ENCODE measurements around the gene PCNT. TPM values are rescaled to one million over a fixed set of nuclear protein-coding genes. Genes with fewer than 3 reads are reported as not detected.

The PCNT gene
- total RNA-seq, 1 donor from 2014 or later, result 39.9 TPM

DNA sequence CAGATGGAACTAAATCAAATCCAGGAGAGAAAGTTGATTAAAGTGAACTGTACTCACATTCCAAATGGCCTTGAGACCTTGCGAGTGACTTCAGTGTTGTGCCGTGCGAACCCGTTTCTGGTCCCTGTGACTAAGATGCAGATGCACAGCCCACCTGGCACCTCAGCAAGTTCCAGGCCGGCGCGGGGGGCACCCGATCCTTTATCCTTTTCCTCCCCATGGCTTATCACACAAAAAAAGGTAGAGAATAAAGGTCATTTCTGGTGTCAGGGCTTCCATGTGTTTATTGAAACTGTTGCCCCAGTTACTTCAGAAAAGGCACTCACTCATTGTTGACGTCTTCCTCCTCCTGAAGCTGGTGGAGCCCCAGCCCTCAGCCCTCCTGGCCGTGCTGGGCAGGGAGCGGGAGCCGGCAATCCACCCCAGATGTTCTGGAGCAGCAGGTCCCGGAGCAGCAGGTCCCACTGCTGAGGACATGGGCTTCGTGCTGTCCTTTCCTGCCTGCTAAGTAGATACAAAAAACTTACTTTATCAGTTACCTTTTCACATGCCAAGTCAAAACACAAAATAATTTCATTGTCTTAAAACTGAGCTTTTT is 53.0 kb downstream of the PCNT start:
- intact Hi-C loops (cut with DNase I), result no loop called here
- H3K9me3 ChIP-seq, result no peaks in the 10 kb centered on the region
- H3K27me3 ChIP-seq, result no peaks in the 10 kb centered on the region
- peaks cover 0 to 7% of the 10 kb centered on the region in 2 donors for H3K36me3 ChIP-seq
- TF ChIP-seq, protein P1, sequence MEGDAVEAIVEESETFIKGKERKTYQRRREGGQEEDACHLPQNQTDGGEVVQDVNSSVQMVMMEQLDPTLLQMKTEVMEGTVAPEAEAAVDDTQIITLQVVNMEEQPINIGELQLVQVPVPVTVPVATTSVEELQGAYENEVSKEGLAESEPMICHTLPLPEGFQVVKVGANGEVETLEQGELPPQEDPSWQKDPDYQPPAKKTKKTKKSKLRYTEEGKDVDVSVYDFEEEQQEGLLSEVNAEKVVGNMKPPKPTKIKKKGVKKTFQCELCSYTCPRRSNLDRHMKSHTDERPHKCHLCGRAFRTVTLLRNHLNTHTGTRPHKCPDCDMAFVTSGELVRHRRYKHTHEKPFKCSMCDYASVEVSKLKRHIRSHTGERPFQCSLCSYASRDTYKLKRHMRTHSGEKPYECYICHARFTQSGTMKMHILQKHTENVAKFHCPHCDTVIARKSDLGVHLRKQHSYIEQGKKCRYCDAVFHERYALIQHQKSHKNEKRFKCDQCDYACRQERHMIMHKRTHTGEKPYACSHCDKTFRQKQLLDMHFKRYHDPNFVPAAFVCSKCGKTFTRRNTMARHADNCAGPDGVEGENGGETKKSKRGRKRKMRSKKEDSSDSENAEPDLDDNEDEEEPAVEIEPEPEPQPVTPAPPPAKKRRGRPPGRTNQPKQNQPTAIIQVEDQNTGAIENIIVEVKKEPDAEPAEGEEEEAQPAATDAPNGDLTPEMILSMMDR (IDR thresholded peaks at IDR 0.05), result no peak
- no peak overlapping the region for H3K27ac ChIP-seq
- H3K4me1 ChIP-seq, result no peaks in the 10 kb centered on the region
- H3K4me3 ChIP-seq, result no peak overlapping the region
- no peak for DNase-seq (ENCODE audit: low spot score in 2 of 2)

DNA sequence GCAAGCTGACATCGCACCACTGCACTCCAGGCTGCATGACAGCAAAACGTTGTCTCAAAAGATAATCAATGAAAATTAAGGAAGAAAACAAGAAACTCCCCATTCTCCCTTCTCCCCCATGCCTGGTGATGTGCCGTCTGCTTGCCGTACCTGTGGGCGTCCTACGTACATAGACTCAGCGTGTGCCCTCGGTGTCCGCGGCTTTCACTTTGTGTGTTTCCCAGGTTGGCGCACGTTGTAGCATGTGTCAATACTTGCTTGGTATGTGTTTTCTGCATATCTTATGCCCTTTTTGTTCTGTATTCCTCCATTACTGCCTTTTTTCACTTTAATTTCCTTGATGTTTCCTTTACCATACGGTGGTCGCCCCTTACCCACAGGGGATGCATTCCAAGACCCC is 53.8 kb downstream of the PCNT start:
- H3K27ac ChIP-seq, result no peak overlapping the region
- no peaks in the 10 kb centered on the region for H3K9me3 ChIP-seq
- H3K36me3 ChIP-seq, result peaks cover 0 to 8% of the 10 kb centered on the region in 2 donors
- intact Hi-C loops (cut with DNase I), result no loop called here
- no peaks in the 10 kb centered on the region for H3K27me3 ChIP-seq
- no peak for DNase-seq (ENCODE audit: low spot score in 2 of 2)
- H3K4me1 ChIP-seq, result no peaks in the 10 kb centered on the region
- no peak overlapping the region for H3K4me3 ChIP-seq
- TF ChIP-seq, protein P1 (IDR thresholded peaks at IDR 0.05), result no peak

DNA sequence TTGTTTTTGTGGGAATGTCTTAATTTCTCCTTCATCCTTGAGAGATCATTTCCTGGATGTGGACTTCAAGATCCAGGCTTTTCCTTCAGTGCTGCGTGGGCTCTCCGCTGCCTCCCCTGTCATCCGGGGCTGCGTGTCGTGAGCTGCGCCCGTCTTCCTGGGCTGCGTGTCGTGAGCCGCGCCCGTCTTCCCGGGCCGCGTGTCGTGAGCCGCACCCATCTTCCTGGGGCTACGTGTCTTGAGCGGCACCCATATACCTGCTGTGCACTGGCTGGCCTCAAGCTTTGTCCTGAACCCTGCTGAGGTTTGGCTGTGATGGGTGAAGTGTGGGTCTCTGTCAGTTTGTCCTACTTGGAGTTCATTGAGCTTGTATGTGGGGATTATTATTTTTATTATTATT is 55.1 kb downstream of the PCNT start:
- H3K27me3 ChIP-seq, result no peaks in the 10 kb centered on the region
- H3K27ac ChIP-seq, result no peak overlapping the region
- TF ChIP-seq, protein P1 (IDR thresholded peaks at IDR 0.05), result no peak
- no peaks in the 10 kb centered on the region for H3K4me1 ChIP-seq
- intact Hi-C loops (cut with DNase I), result no loop called here
- H3K9me3 ChIP-seq, result no peaks in the 10 kb centered on the region
- no peak for DNase-seq (ENCODE audit: low spot score in 2 of 2)
- peaks cover 0 to 8% of the 10 kb centered on the region in 2 donors for H3K36me3 ChIP-seq
- H3K4me3 ChIP-seq, result no peak overlapping the region

DNA sequence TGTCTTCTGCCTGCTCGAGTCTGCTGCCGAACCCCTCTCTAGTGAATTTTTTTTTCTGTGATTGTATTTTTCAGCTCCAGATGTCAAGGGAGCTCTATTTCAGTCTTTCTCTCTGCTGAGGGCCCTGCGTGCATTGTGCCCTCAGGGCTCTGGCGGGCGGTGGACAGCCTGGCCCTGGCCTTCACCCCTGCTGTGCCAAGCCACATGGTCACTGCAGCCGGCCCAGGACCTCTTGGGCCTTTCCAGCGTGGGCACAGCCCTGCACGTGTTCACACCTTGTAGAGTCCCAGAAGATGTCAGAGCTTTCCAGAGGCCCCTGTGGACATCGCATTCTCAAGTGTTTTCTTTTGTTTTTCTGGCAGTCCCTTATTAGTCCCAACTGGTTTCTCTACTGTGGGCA is 55.7 kb downstream of the PCNT start:
- TF ChIP-seq, protein P1 (IDR thresholded peaks at IDR 0.05), result no peak
- no peak overlapping the region for H3K4me3 ChIP-seq
- peaks cover 0 to 8% of the 10 kb centered on the region in 2 donors for H3K36me3 ChIP-seq
- DNase-seq (ENCODE audit: low spot score in 2 of 2), result no peak
- H3K27ac ChIP-seq, result no peak overlapping the region
- intact Hi-C loops (cut with DNase I), result no loop called here
- H3K27me3 ChIP-seq, result no peaks in the 10 kb centered on the region
- H3K4me1 ChIP-seq, result no peaks in the 10 kb centered on the region
- no peaks in the 10 kb centered on the region for H3K9me3 ChIP-seq

DNA sequence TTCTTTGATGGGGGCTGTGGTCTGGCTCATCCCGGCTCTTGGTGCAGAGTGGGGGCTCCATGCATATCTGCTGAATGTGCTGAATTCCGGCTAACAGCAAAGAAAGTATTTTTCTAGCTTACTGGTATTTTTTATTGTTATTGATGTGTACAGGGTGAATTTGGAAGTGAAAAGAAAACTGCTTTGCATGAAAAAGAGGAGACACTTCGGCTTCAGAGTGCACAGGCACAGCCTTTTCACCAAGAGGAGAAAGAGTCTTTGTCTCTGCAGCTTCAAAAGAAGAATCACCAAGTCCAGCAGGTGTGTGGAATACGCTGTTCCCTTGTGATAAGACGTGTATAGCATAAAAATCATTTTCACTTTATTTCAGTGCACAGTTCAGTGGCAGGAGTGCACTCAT is 57.6 kb downstream of the PCNT start:
- Histone ChIP-seq H3K4me1 (no peaks in the 10 kb centered on the region), H3K27me3 (no peaks in the 10 kb centered on the region), H3K36me3 (peaks cover 14% of the 10 kb centered on the region in 2 donors), H3K4me3 (no peak overlapping the region), H3K27ac (no peak overlapping the region), H3K9me3 (no peaks in the 10 kb centered on the region)
- intact Hi-C loops (cut with DNase I), result no loop called here
- no peak for DNase-seq (ENCODE audit: low spot score in 2 of 2)
- TF ChIP-seq, protein P1 (IDR thresholded peaks at IDR 0.05), result no peak

DNA sequence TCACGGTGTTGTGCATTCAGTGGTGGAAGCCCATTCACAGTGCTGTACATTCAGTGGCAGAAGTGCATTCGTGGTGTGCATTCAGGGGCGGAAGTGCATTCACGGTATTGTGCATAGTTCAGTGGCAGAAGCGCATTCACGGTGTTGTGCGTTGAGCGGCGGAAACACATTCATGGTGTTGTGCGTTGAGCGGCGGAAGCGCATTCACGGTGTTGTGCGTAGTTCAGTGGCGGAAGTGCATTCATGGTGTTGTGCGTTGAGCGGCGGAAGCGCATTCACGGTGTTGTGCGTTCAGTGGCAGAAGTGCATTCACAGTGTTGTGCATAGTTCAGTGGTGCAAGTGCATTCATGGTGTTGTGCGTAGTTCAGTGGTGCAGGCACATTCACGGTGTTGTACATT is 60.6 kb downstream of the PCNT start:
- no peaks in the 10 kb centered on the region for H3K27me3 ChIP-seq
- intact Hi-C loops (cut with DNase I), result no loop called here
- peaks cover 23 to 33% of the 10 kb centered on the region in 2 donors for H3K36me3 ChIP-seq
- H3K27ac ChIP-seq, result no peak overlapping the region
- H3K9me3 ChIP-seq, result no peaks in the 10 kb centered on the region
- no peak overlapping the region for H3K4me3 ChIP-seq
- DNase-seq (ENCODE audit: low spot score in 2 of 2), result no peak
- TF ChIP-seq, protein P1 (IDR thresholded peaks at IDR 0.05), result no peak
- H3K4me1 ChIP-seq, result no peaks in the 10 kb centered on the region

Measured in ascending aorta (tissue), 2 donors.